A549 (cell line): ENCODE data around the gene CCDC85B. TPM values are rescaled to one million over a fixed set of nuclear protein-coding genes. Genes with fewer than 3 reads are reported as not detected.

ENCODE experiments used
- ATAC-seq, 2 experiments: fragments of 200-7000 bp in 1 of 2; fragments of >200 bp in 1 of 2; cut with Nextera tagmentation in 1 of 2; cut with Tn5 transposase in 1 of 2; 3 replicates each; pipeline versions ENCODE4 v1.8.0 to v1.9.1; 2018 to 2020; ENCODE audit warnings: mild to moderate bottlenecking in 1 of 2, moderate library complexity in 1 of 2
- CTCF ChIA-PET: fragments of 300-600 bp; sonication (Branson Sonifier 250); formaldehyde crosslinking; extraction: SDS; loops from one replicate; lab custom pipeline; 2021; ENCODE audit warnings: antibody characterized with exemption, inconsistent platforms; lab: Yijun Ruan, JAX
- POLR2A ChIA-PET: fragments of 350-600 bp; formaldehyde crosslinking; extraction: SDS; loops from one replicate; lab custom pipeline; 2021; ENCODE audit warnings: antibody characterized with exemption, inconsistent platforms; lab: Yijun Ruan, JAX
- DNase-seq, 2 experiments: peaks; one replicate each; pipeline versions ENCODE4 v3.0.0 to v3.0.0-alpha.2; 2011 to 2016; ENCODE audit warnings: low read depth in 1 of 2, low spot score in 1 of 2
- FAIRE-seq: peaks from 2 replicates; lab custom pipeline; 2011; peaks lifted over from hg19 to GRCh38; lab: Jason Lieb, UNC
- H3K27ac ChIP-seq, 2 experiments: fragments of >200 bp; sonication (Bioruptor Twin); formaldehyde crosslinking; 3 replicates each; pipeline ENCODE4 v1.5.1; 2016 to 2017
- H3K4me1 ChIP-seq: fragments of >200 bp; sonication (Bioruptor Twin); formaldehyde crosslinking; 3 replicates; pipeline ENCODE4 v1.6.1; 2016
- H3K4me2 ChIP-seq: fragments of >200 bp; sonication (Bioruptor Twin); formaldehyde crosslinking; 3 replicates; pipeline ENCODE4 v1.6.1; 2016
- H3K4me3 ChIP-seq: fragments of >200 bp; sonication (Bioruptor Twin); formaldehyde crosslinking; 3 replicates; pipeline ENCODE4 v1.5.1; 2016
- H3K9me3 ChIP-seq: fragments of >200 bp; sonication (Bioruptor Twin); formaldehyde crosslinking; 3 replicates; pipeline ENCODE4 v1.6.1; 2016
- CHD2 ChIP-seq: fragments of 150-350 bp; IDR thresholded peaks from 2 replicates; pipeline ENCODE4 v1.6.1; 2014; ENCODE audit warnings: low read length; ENCODE audit not compliant: partially characterized antibody
- CTCF ChIP-seq: fragments of >200 bp; sonication (Bioruptor Twin); formaldehyde crosslinking; IDR thresholded peaks from 3 replicates; pipeline ENCODE4 v1.5.1; 2016
- EHMT2 ChIP-seq: fragments of 200-600 bp; sonication (generic); IDR thresholded peaks from 2 replicates; pipeline ENCODE4 v1.6.1; 2016; ENCODE audit warnings: antibody characterized with exemption, low read depth, mild to moderate bottlenecking, moderate library complexity
- EP300 ChIP-seq, 2 experiments: fragments of >200 bp; sonication (Bioruptor Twin); formaldehyde crosslinking; IDR thresholded peaks; 2 replicates in 1 of 2; 3 replicates in 1 of 2; pipeline ENCODE4 v1.6.1; 2016 to 2017
- ESRRA ChIP-seq: fragments of 150-350 bp; IDR thresholded peaks from 2 replicates; pipeline ENCODE4 v1.6.1; 2014; ENCODE audit warnings: mild to moderate bottlenecking, low read length, borderline replicate concordance
- FOSB ChIP-seq: fragments of 250-450 bp; sonication (Bioruptor Pico); IDR thresholded peaks from 2 replicates; pipeline ENCODE4 v1.5.0; 2020; ENCODE audit warnings: mild to moderate bottlenecking, moderate library complexity
- FOSL2 ChIP-seq, 2 experiments: fragments of 450-650 bp in 1 of 2; fragments of >200 bp in 1 of 2; sonication (Bioruptor Twin) in 1 of 2; formaldehyde crosslinking; IDR thresholded peaks; 2 replicates each; pipeline versions ENCODE4 v1.5.0 to v1.6.1; 2016 to 2020; ENCODE audit warnings: mild to moderate bottlenecking in 1 of 2, moderate library complexity in 1 of 2
- HEYL ChIP-seq: fragments of 250-450 bp; sonication (Bioruptor Pico); IDR thresholded peaks from 2 replicates; pipeline ENCODE4 v1.8.0; 2021; ENCODE audit warnings: mild to moderate bottlenecking, moderate library complexity
- HOXB5 ChIP-seq: fragments of 250-450 bp; sonication (Bioruptor Pico); IDR thresholded peaks from 2 replicates; pipeline ENCODE4 v1.5.0; 2020; ENCODE audit warnings: mild to moderate bottlenecking, moderate library complexity
- JUN ChIP-seq, 2 experiments: fragments of >200 bp; sonication (Bioruptor Twin); formaldehyde crosslinking; IDR thresholded peaks; 2 replicates in 1 of 2; 3 replicates in 1 of 2; pipeline ENCODE4 v1.6.1; 2016 to 2017
- JUNB ChIP-seq: fragments of >200 bp; sonication (Bioruptor Twin); formaldehyde crosslinking; IDR thresholded peaks from 2 replicates; pipeline ENCODE4 v1.6.1; 2016
- KDM1A ChIP-seq: fragments of 200-600 bp; sonication (generic); IDR thresholded peaks from 2 replicates; pipeline ENCODE4 v1.6.1; 2016; ENCODE audit warnings: low read depth, mild to moderate bottlenecking
- PHF8 ChIP-seq: fragments of 200-600 bp; sonication (generic); IDR thresholded peaks from 2 replicates; pipeline ENCODE4 v1.6.1; 2016; ENCODE audit warnings: low read depth, mild to moderate bottlenecking, antibody characterized with exemption, moderate library complexity, borderline replicate concordance
- POLR2A ChIP-seq: IDR thresholded peaks from 2 replicates; pipeline ENCODE4 v1.6.1; 2012; ENCODE audit warnings: mild to moderate bottlenecking, low read length
- RAD21 ChIP-seq, 2 experiments: fragments of >200 bp in 1 of 2; sonication (Bioruptor Twin) in 1 of 2; formaldehyde crosslinking in 1 of 2; IDR thresholded peaks in 1 of 2; conservative IDR thresholded peaks in 1 of 2; 2 replicates in 1 of 2; 3 replicates in 1 of 2; pipeline ENCODE4 v1.6.1; 2012 to 2018; ENCODE audit warnings: inconsistent platforms in 1 of 2
- RARB ChIP-seq: fragments of 250-450 bp; sonication (Bioruptor Pico); IDR thresholded peaks from 2 replicates; pipeline ENCODE4 v1.8.0; 2021; ENCODE audit warnings: mild to moderate bottlenecking, moderate library complexity
- RCOR1 ChIP-seq: fragments of 150-350 bp; IDR thresholded peaks from 2 replicates; pipeline ENCODE4 v1.6.1; 2014; ENCODE audit warnings: antibody characterized with exemption, low read length, low read depth
- SMC3 ChIP-seq: fragments of >200 bp; sonication (Bioruptor Twin); formaldehyde crosslinking; IDR thresholded peaks from 3 replicates; pipeline ENCODE4 v1.6.1; 2018; ENCODE audit warnings: inconsistent platforms
- TFCP2L1 ChIP-seq: fragments of 250-450 bp; sonication (Bioruptor Pico); IDR thresholded peaks from 2 replicates; pipeline ENCODE4 v1.5.0; 2021; ENCODE audit warnings: mild to moderate bottlenecking
- ZC3H11A ChIP-seq: fragments of 450-650 bp; IDR thresholded peaks from 2 replicates; pipeline ENCODE4 v1.6.1; 2014; ENCODE audit warnings: antibody characterized with exemption, mild to moderate bottlenecking
- WGBS: methylation state at CpG from one replicate; pipeline ENCODE4 v1.1.6; 2017; ENCODE audit errors: missing lambda C conversion rate; 5-methylcytosine and 5-hydroxymethylcytosine counted together
- polyA plus RNA-seq, 4 experiments: library from polyadenylated mRNA; depleted of rRNA in 3 of 4; stranded (reverse); fragments of >200 nt; fragmentation: RNase III in 1 of 4; extraction: RNeasy Plus Mini Kit Qiagen cat#74134 plus additional on column Dnase treatment in 1 of 4; gene quantifications; 2 replicates in 3 of 4; 3 replicates in 1 of 4; pipeline ENCODE4 v1.2.3, GENCODE V29; 2011 to 2017
- TF ChIP-seq, protein P1 (sequence below): fragments of >200 bp; sonication (Bioruptor Twin); formaldehyde crosslinking; IDR thresholded peaks from 2 replicates; pipeline ENCODE4 v1.6.1; 2016
- TF ChIP-seq, protein P2 (sequence below): fragments of 450-650 bp; IDR thresholded peaks from 2 replicates; pipeline ENCODE4 v1.6.1; 2014; ENCODE audit warnings: antibody characterized with exemption
- TF ChIP-seq, protein P3 (sequence below): IDR thresholded peaks from 2 replicates; pipeline ENCODE4 v1.6.1; 2012; ENCODE audit warnings: low read depth, borderline replicate concordance
- TF ChIP-seq, protein P4 (sequence below): IDR thresholded peaks from 2 replicates; pipeline ENCODE4 v1.6.1; 2012
- TF ChIP-seq, protein P5 (sequence below): fragments of 150-350 bp; IDR thresholded peaks from 2 replicates; pipeline ENCODE4 v1.6.1; 2014; ENCODE audit warnings: low read depth, mild to moderate bottlenecking, low read length

Gene CCDC85B
- polyA plus RNA-seq, 2 of the 4 experiments (the other 2 are of a cell fraction) = 7.3 to 27.5 TPM

DNA sequence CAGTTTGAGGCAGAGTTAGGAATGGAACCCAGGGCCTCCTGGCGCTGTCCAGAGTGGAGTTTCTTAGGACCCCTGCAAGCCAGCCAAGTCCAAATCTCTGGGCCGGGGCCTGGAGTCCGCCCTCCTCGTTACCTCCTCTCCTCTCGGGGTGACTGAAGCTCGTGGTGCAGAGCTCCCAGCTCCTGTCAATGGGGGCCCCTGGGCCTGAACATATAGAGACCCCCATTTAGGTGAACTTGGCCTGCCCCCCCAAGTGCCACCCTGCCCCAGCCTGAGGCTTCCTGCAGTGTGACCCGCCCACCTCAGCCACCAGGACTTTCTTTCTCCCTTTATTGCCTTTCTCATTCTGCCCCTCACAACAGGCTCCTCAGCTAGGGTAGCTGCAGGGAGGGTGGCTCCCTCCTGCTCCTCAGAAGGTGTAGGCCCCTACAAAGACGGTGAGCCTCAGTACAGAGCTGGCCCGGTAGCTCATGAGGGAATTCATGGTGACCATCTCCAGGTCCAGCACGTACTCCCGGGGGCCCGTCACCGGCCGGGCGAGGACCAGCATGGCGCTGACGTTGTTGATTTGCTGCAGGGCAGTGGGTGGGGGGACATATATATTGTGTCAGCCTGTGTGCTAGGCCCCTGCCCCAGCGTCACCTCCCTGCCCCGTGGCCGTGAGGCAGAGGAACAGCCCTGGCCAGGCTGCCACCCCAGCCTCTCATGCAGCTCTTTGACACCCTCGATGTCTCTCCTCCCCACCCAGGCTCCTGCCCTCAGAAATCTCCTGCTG, 23.8 kb upstream of the CCDC85B start (continued):
- TF ChIP-seq TFCP2L1 (CRISPR knock-in tag) (no peak), RCOR1 (no peak), FOSL2 (IDR thresholded peaks at IDR 0.05) (no peak), FOSL2 (CRISPR knock-in tag; IDR thresholded peaks at IDR 0.05) (no peak), POLR2A (no peak), PHF8 (no peak), EHMT2 (no peak), HOXB5 (CRISPR knock-in tag) (no peak), CHD2 (no peak), FOSB (CRISPR knock-in tag) (no peak)
- TF ChIP-seq, protein P1, sequence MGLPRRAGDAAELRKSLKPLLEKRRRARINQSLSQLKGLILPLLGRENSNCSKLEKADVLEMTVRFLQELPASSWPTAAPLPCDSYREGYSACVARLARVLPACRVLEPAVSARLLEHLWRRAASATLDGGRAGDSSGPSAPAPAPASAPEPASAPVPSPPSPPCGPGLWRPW = no peak
- TF ChIP-seq, protein P2, sequence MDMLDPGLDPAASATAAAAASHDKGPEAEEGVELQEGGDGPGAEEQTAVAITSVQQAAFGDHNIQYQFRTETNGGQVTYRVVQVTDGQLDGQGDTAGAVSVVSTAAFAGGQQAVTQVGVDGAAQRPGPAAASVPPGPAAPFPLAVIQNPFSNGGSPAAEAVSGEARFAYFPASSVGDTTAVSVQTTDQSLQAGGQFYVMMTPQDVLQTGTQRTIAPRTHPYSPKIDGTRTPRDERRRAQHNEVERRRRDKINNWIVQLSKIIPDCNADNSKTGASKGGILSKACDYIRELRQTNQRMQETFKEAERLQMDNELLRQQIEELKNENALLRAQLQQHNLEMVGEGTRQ = no peak
- TF ChIP-seq, protein P3, sequence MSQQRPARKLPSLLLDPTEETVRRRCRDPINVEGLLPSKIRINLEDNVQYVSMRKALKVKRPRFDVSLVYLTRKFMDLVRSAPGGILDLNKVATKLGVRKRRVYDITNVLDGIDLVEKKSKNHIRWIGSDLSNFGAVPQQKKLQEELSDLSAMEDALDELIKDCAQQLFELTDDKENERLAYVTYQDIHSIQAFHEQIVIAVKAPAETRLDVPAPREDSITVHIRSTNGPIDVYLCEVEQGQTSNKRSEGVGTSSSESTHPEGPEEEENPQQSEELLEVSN = no peak

GRCh38 chr11:65867284-65868071, 23.0 kb upstream of the CCDC85B start:
- no peak overlapping the region for H3K4me2 ChIP-seq
- no peaks in the 10 kb centered on the region for H3K9me3 ChIP-seq
- TF ChIP-seq EHMT2 = no peak
- no peak for TF ChIP-seq PHF8
- TF ChIP-seq JUNB = no peak
- TF ChIP-seq, protein P4, sequence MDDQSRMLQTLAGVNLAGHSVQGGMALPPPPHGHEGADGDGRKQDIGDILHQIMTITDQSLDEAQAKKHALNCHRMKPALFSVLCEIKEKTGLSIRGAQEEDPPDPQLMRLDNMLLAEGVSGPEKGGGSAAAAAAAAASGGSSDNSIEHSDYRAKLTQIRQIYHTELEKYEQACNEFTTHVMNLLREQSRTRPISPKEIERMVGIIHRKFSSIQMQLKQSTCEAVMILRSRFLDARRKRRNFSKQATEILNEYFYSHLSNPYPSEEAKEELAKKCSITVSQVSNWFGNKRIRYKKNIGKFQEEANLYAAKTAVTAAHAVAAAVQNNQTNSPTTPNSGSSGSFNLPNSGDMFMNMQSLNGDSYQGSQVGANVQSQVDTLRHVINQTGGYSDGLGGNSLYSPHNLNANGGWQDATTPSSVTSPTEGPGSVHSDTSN = no peak
- no peak for TF ChIP-seq FOSB (CRISPR knock-in tag)
- TF ChIP-seq, protein P5, sequence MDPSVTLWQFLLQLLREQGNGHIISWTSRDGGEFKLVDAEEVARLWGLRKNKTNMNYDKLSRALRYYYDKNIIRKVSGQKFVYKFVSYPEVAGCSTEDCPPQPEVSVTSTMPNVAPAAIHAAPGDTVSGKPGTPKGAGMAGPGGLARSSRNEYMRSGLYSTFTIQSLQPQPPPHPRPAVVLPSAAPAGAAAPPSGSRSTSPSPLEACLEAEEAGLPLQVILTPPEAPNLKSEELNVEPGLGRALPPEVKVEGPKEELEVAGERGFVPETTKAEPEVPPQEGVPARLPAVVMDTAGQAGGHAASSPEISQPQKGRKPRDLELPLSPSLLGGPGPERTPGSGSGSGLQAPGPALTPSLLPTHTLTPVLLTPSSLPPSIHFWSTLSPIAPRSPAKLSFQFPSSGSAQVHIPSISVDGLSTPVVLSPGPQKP = no peak
- TF ChIP-seq RAD21 (conservative IDR thresholded peaks at IDR 0.05 in 1 of 2, IDR thresholded peaks at IDR 0.05 in 1 of 2) = no peak
- TF ChIP-seq EP300 (IDR thresholded peaks at IDR 0.05) = no peak
- no peak for TF ChIP-seq SMC3
- TF ChIP-seq KDM1A = no peak
- no peak for TF ChIP-seq ZC3H11A
- TF ChIP-seq ESRRA = no peak
- TF ChIP-seq JUN (IDR thresholded peaks at IDR 0.05) = no peak
- no peak for TF ChIP-seq HEYL (CRISPR knock-in tag)
- TF ChIP-seq CTCF = no peak
- TF ChIP-seq, protein P2 = no peak
- TF ChIP-seq RARB (CRISPR knock-in tag) = no peak
- H3K27ac ChIP-seq = no peak overlapping the region
- DNase-seq = no peak
- 79% methylated on average over 29 of the region's 29 CpGs for WGBS
- H3K4me3 ChIP-seq = no peak overlapping the region
- FAIRE-seq = no peak
- ChIA-PET CTCF (interaction anchor here (0.9 to 7.5 kb wide), 9 partner anchors 7 to 156 kb away, joined by 3 to 158 read pairs (median 5); partner anchors contain the start of genes CCDC85B, CFL1, FIBP and KAT5), POLR2A (interaction anchor here (1.1 to 2.9 kb wide), 2 partner anchors 8 to 9 kb away, joined by 4 to 15 read pairs; partner anchors contain the start of genes CFL1 and MUS81)
- no peak for ATAC-seq
- no peaks in the 10 kb centered on the region for H3K4me1 ChIP-seq
